GM12891 (cell line): ENCODE results near the gene EGFR.

ENCODE experiments used
- PAX5 ChIP-seq: IDR thresholded peaks from 2 replicates; pipeline ENCODE4 v1.6.1; 2011; ENCODE audit warnings: low read length, moderate library complexity, mild to moderate bottlenecking; ENCODE audit not compliant: insufficient read depth, severe bottlenecking
- POLR2A ChIP-seq: IDR thresholded peaks from 2 replicates; pipeline ENCODE4 v1.6.1; 2011; ENCODE audit warnings: low read depth, low read length, control low read depth
- POLR2AphosphoS5 ChIP-seq: IDR thresholded peaks from 2 replicates; pipeline ENCODE4 v1.6.1; 2011; ENCODE audit warnings: low read depth, low read length, control low read depth
- POU2F2 ChIP-seq: IDR thresholded peaks from 2 replicates; pipeline ENCODE4 v1.6.1; 2011; ENCODE audit warnings: low read depth, mild to moderate bottlenecking, control low read depth, low read length, moderate library complexity
- SPI1 ChIP-seq: IDR thresholded peaks from 2 replicates; pipeline ENCODE4 v1.6.1; 2011; ENCODE audit warnings: low read depth, low read length, control low read depth
- TAF1 ChIP-seq: IDR thresholded peaks from 2 replicates; pipeline ENCODE4 v1.6.1; 2011; ENCODE audit warnings: low read depth, low read length, control low read depth

GRCh38 chr7:55080000-55080623, 61.3 kb downstream of the EGFR start:
- TF ChIP-seq POLR2AphosphoS5 (no peak), TAF1 (no peak), POLR2A (no peak), SPI1 (no peak), POU2F2 (no peak), PAX5 (no peak)
